ENCODE results near the gene MACROH2A2.
"Not testable (repeated sequence)": the region's sequence is repeated elsewhere in the genome, so short reads cannot be mapped to it uniquely, and the experiment has no call there.

Gene MACROH2A2

DNA sequence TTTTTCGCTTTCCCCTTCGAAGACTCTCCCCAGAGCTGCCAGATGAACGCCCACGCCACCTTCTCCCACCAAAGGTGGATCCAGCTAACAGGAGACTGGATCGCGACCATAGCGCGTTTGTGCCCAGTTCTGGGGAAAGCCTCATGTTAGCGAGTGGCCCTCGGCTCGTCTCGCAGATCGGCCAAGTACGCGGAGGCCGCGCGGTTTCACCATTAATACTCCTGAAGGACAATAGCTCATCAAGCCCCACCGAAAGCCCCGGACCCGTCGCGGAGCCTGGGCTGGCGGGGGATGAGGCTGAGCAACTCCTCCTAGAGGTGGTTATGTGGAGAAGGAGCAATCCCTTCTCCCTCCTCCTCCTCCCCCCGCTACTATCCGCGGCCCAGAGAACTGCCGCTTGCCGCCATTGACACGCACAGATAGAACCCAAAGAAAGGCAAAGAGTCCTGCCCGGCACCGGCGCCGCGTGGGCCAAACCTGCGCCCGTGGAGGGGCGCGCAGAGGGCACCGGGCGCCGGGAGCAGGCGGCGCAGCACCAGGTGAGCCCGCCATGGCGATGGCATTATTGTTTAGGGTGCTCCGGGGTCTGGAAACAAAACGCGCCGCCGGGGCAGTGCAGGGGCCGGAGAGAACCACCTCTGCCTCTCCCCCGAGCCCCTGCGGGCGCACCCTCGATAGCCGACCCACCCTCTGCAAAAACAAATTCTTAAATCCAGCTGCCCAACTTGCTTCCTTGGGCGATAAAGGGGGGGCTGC, at the start of gene MACROH2A2:
Gene MACROH2A2 (plus strand): TSS at position 385 of the 756 bp plus-strand sequence. CDS start 22,813 bp downstream, outside the sequence.
- DNase-seq (ENCODE audit: low read depth in 2 of 2): peak; percentile 25 to 30

DNA sequence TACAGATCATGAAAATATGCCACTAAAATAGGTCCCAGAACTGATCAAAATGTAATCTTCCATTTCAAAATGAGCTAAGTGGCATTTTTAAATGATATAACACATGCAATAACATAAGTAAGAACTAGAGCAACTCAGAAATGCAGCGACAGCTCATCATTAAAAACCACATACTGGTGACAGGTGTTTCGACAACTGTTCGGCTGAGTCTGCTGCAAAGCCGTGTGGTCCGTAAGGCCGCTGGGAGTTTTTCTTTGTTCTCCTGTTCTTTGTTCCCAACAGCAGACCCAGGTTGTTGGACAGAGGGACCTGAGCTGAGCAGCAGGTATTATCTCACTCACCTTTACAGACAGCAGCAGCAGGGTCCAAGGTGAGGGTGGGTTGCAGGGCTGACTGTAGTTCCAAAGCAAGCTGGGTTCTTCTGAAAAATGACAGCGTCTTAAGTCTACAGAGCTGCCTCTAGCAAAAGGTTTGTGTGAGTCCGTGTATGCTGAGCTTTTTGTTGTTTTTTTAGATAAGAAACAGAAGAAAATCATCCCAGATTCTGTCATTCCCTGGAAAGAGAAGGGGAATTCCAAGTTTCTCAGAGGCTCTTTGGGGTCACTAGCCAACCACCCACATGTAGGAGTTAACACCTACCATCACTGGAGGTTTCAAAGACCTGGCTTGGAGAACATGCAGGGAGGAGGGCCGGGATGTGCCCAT, 45.4 kb upstream of the MACROH2A2 start:
- no peak for DNase-seq (ENCODE audit: low read depth in 2 of 2)

DNA sequence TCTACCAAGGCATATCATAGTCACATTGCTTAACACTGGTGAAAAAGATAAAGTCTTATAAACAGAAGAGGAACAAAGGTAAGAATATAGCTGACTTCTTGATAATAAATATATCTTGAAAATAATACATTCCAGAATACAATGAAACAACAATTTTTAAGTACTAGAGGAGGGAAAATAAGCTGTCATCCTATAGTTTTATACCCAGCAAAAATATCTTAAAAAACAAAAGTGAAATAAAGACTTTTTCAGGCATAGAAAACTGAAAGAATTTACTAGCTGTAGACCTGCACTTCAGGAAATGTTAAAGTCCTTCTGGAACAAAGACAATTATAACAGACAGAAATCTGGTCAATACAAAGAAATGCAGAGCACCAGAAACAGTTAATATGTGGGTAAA, 21.4 kb upstream of the MACROH2A2 start:
- no peak for DNase-seq (ENCODE audit: low read depth in 2 of 2)

GRCh38 chr10:70032667-70033289, 19.9 kb upstream of the MACROH2A2 start:
- DNase-seq (ENCODE audit: low read depth in 2 of 2): no peak

DNA sequence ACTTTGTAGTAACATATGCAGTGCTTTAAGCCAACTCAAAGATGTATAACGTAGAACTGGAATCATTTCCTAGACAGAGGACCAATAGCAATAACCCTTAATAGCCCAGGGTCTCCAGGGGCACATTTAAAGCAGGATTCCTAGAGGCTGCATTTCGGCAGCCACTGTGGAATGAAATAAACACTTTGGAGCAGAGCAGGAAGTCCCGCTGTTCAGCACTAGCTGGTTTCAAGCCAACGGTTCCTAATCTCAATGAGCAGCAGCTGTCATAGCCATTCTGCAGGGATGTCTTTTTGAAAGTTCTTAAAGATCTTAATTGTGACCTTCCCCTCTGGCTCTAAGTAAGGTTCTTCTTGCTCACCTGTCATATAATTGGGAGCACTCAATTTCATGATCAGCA, 18.4 kb upstream of the MACROH2A2 start:
- DNase-seq (ENCODE audit: low read depth in 2 of 2): no peak

DNA sequence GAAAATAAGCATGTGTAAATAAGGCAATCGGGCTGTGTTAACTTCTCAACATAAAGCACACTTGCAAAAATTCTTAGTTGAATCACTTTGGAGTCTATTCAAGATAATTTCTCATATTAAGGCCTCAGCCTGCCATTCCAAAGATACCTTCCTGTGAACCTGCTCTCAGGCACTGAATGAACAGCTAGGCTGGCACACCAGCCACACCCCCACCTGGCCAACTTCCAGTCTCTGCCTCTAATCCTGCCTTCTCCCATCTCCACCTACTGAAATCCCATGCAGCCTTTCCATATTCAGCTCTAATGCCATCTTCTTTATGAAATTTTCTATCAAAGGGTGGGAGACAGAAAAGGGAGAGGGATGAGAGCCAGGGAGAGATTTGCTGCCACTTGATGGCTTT, 17.1 kb upstream of the MACROH2A2 start:
- DNase-seq (ENCODE audit: low read depth in 2 of 2): no peak

- DNase-seq (ENCODE audit: low read depth in 2 of 2): no peak
These were observed 13.7 kb upstream of the MACROH2A2 start for GRCh38 chr10:70038923-70039322.

- DNase-seq (ENCODE audit: low read depth in 2 of 2): no peak
These were observed 11.6 kb upstream of the MACROH2A2 start for GRCh38 chr10:70041016-70041415.

GRCh38 chr10:70041739-70042138, 10.9 kb upstream of the MACROH2A2 start:
- DNase-seq (ENCODE audit: low read depth in 2 of 2): not testable (repeated sequence)

DNA sequence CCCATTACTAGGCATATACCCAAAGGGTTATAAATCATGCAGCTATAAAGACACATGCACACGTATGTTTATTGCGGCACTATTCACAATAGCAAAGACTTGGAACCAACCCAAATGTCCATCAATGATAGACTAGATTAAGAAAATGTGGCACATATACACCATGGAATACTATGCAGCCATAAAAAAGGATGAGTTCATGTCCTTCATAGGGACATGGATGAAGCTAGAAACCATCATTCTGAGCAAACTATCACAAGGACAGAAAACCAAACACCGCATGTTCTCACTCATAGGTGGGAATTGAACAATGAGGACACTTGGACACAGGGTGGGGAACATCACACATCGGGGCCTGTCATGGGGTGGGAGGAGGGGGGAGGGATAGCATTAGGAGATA, 5.6 kb upstream of the MACROH2A2 start:
- not testable (repeated sequence) for DNase-seq (ENCODE audit: low read depth in 2 of 2)

- DNase-seq (ENCODE audit: low read depth in 2 of 2): no peak
These were observed 4.5 kb upstream of the MACROH2A2 start for GRCh38 chr10:70048030-70048723.

- DNase-seq (ENCODE audit: low read depth in 2 of 2): no peak
These were observed 798 bp upstream of the MACROH2A2 start for GRCh38 chr10:70051848-70052247.

DNA sequence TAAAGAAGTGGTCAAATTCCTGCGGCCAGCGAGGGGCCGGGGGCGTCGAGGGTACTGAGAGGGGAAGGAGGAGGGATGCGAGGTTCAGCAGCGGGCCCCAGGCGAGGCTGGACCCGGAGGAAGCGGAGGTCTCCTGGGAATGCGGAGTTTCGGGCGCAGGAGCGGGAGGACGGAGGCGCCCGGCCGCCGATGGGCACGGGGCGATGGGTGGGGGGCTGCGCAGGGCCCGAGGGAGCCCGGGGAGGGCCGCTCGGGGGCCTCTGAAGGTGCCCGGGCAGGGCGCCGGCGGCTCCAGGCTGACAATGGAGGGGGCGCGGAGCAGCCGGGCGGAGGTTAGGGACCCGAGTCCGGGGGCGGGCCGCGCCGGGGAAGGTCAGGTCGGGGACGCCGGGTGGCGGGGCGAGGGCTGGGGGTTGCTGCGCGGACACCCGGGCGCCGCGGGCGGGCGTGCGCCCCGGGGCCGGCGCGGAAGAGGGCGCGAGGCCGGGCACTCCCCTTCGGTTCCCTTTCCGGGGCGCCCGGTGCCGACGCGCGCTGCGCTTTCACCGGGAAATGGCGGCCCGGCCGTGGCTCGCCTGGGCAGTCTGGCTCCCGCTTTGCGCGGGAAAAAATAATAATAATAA, 683 bp downstream of the MACROH2A2 start:
- DNase-seq (ENCODE audit: low read depth in 2 of 2): no peak

DNA sequence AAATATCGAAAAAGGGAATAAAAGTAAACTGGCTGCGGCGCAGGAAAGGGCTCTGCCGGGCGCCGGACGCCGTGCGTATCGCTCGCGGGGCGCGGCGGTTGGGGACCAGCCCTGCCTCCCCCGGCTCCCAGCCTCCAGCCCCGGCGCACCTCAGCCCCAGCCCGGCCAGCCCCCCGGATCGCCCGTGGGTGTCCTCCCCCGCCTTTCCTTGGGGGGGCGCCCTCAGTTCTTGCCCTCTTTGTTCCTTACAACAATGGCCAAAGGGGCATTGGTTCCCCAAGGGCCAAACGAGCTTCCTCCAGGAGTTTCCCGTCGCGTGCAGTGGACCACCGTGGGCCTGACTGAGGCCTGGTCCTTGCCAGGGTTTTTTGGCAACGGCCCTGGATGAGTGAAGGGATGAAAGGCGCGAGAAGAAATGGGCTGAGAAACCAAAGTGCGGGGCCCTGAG, 1.2 kb downstream of the MACROH2A2 start:
- DNase-seq (ENCODE audit: low read depth in 2 of 2): no peak

DNA sequence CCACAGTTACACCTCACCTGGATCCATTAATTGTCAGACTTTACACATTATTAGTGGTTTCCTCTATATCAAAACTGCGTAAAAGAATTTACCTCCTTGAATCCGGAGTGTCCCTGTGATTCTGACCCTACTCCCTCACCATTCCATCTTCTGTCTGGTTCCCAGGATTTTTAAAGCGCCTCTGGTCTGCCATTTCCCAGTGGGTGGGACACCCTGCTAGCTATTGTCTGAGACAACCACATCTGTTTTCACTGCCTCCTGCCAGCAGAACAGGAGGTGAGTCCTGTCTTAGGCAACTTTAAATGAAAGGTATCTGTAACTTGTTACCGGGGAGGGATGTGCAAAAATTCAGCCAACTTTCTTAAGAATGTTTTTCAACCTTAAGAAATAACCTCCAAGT, 2.3 kb downstream of the MACROH2A2 start:
- DNase-seq (ENCODE audit: low read depth in 2 of 2): no peak

- peak in 1 of 2 experiments; percentile 18 for DNase-seq (ENCODE audit: low read depth in 2 of 2)
These were observed 2.9 kb downstream of the MACROH2A2 start for GRCh38 chr10:70055550-70055949.

GRCh38 chr10:70057306-70057705, 4.7 kb downstream of the MACROH2A2 start:
- DNase-seq (ENCODE audit: low read depth in 2 of 2): no peak

DNA sequence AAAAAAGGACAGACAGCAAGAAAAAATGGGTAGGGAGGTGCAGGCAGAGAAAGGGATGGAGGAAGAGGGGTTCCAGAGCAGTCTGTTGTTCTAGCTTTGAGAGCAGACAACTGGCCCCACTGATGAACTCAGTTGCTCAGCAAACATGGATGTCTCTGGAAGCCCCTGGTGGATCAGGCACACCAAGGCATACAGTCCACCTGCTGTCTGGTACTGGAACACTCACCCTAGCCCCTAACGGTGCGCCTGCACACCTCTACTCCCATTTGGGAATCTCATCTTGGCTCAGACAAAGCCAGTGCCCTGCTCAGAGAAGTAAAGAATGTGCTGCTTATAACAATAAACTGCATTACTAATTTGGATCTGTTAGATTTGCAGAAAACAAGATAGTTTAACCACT, 7.7 kb downstream of the MACROH2A2 start:
- no peak for DNase-seq (ENCODE audit: low read depth in 2 of 2)

- DNase-seq (ENCODE audit: low read depth in 2 of 2): no peak
These were observed 10.9 kb downstream of the MACROH2A2 start for GRCh38 chr10:70063418-70064098.

- no peak for DNase-seq (ENCODE audit: low read depth in 2 of 2)
These were observed 11.8 kb downstream of the MACROH2A2 start for GRCh38 chr10:70064486-70064885.

- no peak for DNase-seq (ENCODE audit: low read depth in 2 of 2)
These were observed 13.5 kb downstream of the MACROH2A2 start for GRCh38 chr10:70066190-70066589.
